Measurements from ENCODE around the gene RFESD. TPM values are rescaled to one million over a fixed set of nuclear protein-coding genes. Genes with fewer than 3 reads are reported as not detected.

Gene RFESD
- total and polyA plus RNA-seq, 2 of the 8 experiments (the other 6 are each of a cell fraction or from before 2014, with no cell fraction given): 1.7 to 2.0 TPM

DNA sequence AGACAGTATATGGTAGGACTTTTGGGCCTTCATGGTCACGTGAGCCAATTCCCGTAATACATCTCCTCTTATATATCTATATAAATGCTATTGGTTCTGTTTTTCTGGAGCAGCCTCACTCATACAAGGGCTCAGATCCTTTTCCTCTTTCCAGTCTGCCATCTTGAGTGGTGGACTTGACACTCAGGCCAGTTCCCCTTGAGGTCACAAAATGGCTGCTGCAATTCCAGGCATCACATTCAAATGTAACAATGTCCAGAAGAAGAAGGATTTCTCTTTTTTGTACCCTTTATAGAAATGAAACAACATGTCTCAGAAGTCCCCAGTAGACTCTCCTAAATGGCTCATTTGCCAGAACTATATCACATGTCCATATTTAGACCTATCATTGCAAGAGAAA, 22.2 kb upstream of the RFESD start:
- H3K4me2 ChIP-seq (ENCODE audit: insufficient read depth in 1 of 2, low read depth in 2 of 2, low read length in 2 of 2): no peak overlapping the region
- no peak overlapping the region for H3K27ac ChIP-seq (ENCODE audit: low read depth, low read length)
- no peak overlapping the region for H2BK15ac ChIP-seq (ENCODE audit: low read length)
- no peaks in the 10 kb centered on the region for H3K36me3 ChIP-seq (ENCODE audit: control insufficient read depth in 2 of 4, insufficient read depth in 4 of 4, low read length in 3 of 4)
- H2BK12ac ChIP-seq (ENCODE audit: low read depth, low read length): no peak overlapping the region
- ChIA-PET CTCF (ENCODE audit: partially characterized antibody) (no interaction called here), POLR2A (ENCODE audit: partially characterized antibody) (no interaction called here)
- WGBS, 2 experiments (ENCODE audit: extremely low coverage in 1 of 2, insufficient coverage in 1 of 2, insufficient read length in 1 of 2, insufficient replicate concordance in 2 of 2, low coverage in 1 of 2, low lambda C conversion rate in 2 of 2, missing lambda C conversion rate in 1 of 2): 91% methylated on average over 2 of the region's 2 CpGs; no CpG with 5 or more reads in 1 of the 2 experiments
- H3K27me3 ChIP-seq (replicated peaks in 1 of 4; ENCODE audit: control insufficient read depth in 3 of 4, extremely low read depth in 1 of 4, insufficient read depth in 3 of 4, low read length in 3 of 4): peaks cover 10 to 36% (median 27%) of the 10 kb centered on the region in 4 experiments
- no peak overlapping the region for H3K23ac ChIP-seq (ENCODE audit: insufficient read length)
- peaks cover 13 to 14% of the 10 kb centered on the region in 2 experiments for H3K9me3 ChIP-seq (ENCODE audit: insufficient read depth in 2 of 2, low read depth in 1 of 2, low read length in 1 of 2)
- TF ChIP-seq JUND (IDR thresholded peaks at IDR 0.05; ENCODE audit: low read length): no peak
- TF ChIP-seq EP300 (IDR thresholded peaks at IDR 0.05; ENCODE audit: borderline replicate concordance in 1 of 2, low read depth in 2 of 2, low read length in 2 of 2): no peak
- no peak for TF ChIP-seq POLR2A (IDR thresholded peaks at IDR 0.05; ENCODE audit: control extremely low read depth in 1 of 2, low read depth in 2 of 2, low read length in 2 of 2)
- no peak for TF ChIP-seq TAF1 (IDR thresholded peaks at IDR 0.05; ENCODE audit: low read depth, low read length)
- peak; percentile 73; the same call in 1 of the 2 replicates for TF ChIP-seq YY1 (IDR thresholded peaks at IDR 0.05; ENCODE audit: low read depth, low read length)
- H3K4me1 ChIP-seq (replicated peaks in 1 of 4; ENCODE audit: control insufficient read depth in 3 of 4, insufficient read depth in 4 of 4, low read length in 3 of 4): peaks cover 3 to 13% (median 6%) of the 10 kb centered on the region in 4 experiments
- no peak overlapping the region for H2BK120ac ChIP-seq (replicated peaks; ENCODE audit: low read depth, low read length)
- H2AFZ ChIP-seq (ENCODE audit: low read length): no peak overlapping the region
- no peaks in the 10 kb centered on the region for H3K79me2 ChIP-seq (ENCODE audit: control insufficient read depth in 1 of 2, insufficient read depth in 2 of 2, low read length in 2 of 2)
- no peak overlapping the region for H3K56ac ChIP-seq (replicated peaks; ENCODE audit: insufficient read length, low read depth, low read length)
- no peaks in the 10 kb centered on the region for H3K79me1 ChIP-seq (ENCODE audit: low read depth, low read length)
- H3K23me2 ChIP-seq (ENCODE audit: low read depth, low read length): peaks cover 15% of the 10 kb centered on the region
- H3K14ac ChIP-seq (ENCODE audit: insufficient read length): no peak overlapping the region
- DNase-seq (ENCODE audit: low read depth in 1 of 2, low spot score in 2 of 2) (no peak), FAIRE-seq (no peak)
- no peak overlapping the region for H3K4ac ChIP-seq (replicated peaks; ENCODE audit: insufficient read length, low read depth, low read length)
- no peak overlapping the region for H4K8ac ChIP-seq (ENCODE audit: extremely low read depth, insufficient read depth, low read length)
- H2BK20ac ChIP-seq (ENCODE audit: low read length): no peak overlapping the region
- no peak overlapping the region for H2BK5ac ChIP-seq (ENCODE audit: low read depth, low read length)
- H3K4me3 ChIP-seq (ENCODE audit: extremely low read depth in 1 of 4, insufficient read depth in 2 of 4, low read depth in 3 of 4, low read length in 4 of 4): no peak overlapping the region
- no peak overlapping the region for H3K18ac ChIP-seq (ENCODE audit: extremely low read depth, low read length)
- no peak overlapping the region for H4K5ac ChIP-seq (ENCODE audit: insufficient read length, low read depth, low read length)
- H3K9ac ChIP-seq (replicated peaks in 1 of 4; ENCODE audit: extremely low read depth in 1 of 4, low read depth in 3 of 4, low read length in 3 of 4): no peak overlapping the region
- H4K91ac ChIP-seq (replicated peaks; ENCODE audit: insufficient read length, low read length): peak overlapping the region; percentile 46
- no peaks in the 10 kb centered on the region for H4K20me1 ChIP-seq (replicated peaks in 1 of 2; ENCODE audit: control insufficient read depth in 1 of 2, insufficient read depth in 2 of 2, low read length in 2 of 2)
- H2AK5ac ChIP-seq (ENCODE audit: low read depth, low read length): no peak overlapping the region

All from H1 (cell line).